GM21381 (cell line): ENCODE measurements around the gene FOXE1.

Experiments
- ATAC-seq: cut with Tn5 transposase; IDR thresholded peaks from one replicate; pipeline ENCODE4 v1.9.1; 2021; ENCODE audit warnings: mild to moderate bottlenecking, moderate library complexity; ENCODE audit not compliant: unreplicated experiment

The FOXE1 gene

DNA sequence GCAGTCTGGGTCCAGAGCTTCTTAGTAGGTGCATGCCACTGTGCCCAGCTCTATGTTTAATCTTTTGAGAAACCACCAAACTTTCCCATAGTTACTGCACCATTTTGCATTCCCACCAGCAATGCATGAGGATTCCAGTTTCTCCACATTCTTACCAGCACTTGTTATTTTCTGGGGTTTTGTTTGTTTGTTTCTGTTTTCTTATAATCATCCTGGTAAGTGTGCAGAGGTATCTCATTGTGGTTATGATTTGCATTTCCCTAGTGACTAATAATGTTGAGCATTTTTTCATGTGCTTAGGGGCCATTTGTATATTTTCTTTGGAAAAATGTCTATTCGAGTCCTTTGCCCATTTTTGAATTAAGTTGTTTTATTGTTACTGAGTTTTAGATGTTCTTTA is 11.4 kb downstream of the FOXE1 start:
- ATAC-seq, result no peak

DNA sequence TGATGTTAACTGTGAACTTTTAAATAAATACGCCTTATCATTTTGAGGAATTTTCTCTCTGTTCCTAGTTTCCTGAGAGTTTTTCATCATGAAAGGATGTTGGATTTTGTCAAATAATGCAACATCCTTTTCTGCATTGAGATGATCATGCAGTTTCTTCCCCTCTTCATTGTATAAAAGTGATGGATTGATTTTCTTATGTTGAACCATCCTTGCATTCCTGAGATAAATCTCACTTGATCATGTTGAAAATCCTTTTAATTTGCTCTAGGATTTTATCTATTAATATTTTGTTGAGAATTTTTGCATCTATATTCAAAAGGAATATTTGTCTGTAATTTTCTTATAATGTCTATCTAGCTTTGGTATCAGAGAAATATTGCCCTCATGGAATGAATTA is 13.3 kb downstream of the FOXE1 start:
- no peak for ATAC-seq

DNA sequence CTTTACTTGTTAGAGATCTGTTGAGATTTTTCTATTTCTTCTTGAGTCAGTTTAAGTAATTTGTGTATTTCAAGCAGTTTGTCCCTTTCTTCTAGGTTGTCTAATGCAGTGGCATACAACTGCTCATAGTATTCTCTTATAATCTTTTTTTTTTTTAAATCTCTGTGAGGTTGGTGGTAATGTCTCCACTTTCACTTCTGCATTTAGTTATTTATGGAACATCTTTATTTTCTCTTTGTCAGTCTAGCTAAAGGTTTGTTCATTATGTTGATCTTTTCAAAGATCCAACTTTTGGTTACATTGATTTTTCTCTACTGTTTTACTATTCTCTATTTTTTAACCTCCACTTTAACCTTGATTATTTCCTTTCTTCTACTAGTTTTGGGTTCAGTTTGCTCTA is 13.8 kb downstream of the FOXE1 start:
- no peak for ATAC-seq

DNA sequence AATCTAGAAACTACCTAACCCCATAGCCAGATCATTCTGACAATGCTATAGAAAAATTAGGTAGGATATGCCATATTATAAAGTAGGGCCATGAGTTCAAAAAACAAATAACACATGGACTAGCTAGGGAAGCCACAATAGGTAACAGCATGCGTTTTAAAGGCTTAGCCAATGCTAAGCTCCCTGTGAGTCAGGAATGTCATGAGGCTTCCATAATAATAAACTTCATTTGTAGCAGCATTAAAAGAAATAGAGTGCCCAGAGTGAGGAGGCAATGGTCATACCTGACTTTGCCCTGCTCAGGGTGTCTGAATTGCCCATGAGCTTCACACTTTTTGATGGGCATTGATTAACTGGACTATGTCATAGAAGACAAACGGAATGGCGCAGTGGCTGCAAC is 15.8 kb downstream of the FOXE1 start:
- no peak for ATAC-seq

DNA sequence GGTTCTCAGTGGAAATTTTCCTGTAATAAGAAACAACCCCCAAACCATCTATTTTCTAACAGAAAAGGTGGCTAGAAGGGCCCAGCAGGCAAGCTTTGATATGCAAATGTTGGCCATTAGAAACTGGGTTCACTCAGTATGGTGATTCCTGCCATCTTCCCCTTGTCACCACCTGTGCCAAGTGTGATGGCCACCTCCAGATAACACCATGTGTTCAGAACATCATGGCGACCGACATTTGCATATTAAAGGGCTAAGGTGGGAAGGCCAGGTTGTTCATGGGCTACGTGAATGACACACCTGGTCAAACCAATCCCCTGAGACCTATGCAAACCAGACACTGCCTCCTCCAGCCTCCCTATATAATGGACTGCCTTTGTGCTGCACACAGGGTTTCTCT is 20.4 kb downstream of the FOXE1 start:
- ATAC-seq, result no peak

DNA sequence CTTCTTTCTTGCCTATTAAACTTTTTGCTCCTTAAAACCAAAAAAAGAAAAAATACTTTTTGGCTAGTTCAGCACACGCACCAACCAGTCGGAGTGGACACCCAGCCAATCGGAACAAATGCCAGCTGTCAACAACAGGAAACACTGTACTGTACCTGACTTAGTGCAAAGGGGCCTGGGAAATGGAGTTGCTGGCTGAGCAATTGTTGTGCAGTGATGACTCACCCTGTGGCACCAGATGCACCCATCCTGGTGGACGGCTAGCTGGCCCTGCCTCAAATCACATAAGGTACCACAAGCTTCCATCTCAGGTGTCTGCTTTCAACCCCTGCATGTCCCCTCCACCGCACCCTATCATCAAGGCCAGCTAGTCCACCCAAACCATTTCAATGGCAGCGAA is 20.9 kb downstream of the FOXE1 start:
- ATAC-seq, result no peak

DNA sequence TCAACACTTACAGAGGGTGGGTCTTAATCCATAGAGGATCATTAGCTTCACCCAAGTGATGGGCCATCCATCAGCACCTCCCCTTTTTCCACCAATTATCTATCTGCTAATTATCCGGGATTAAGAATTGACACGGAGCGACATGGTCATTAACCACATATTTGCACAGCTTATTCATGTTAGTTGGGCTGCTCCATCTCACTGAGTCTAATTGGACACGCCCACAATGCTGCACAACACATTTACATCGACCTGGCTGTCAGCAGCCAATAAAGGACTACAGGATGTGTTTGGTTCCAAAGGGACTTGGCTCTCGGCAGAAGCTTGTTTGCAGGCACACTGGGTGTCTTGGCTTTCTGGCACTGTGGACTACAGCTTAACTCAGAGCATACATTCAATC is 21.6 kb downstream of the FOXE1 start:
- no peak for ATAC-seq

DNA sequence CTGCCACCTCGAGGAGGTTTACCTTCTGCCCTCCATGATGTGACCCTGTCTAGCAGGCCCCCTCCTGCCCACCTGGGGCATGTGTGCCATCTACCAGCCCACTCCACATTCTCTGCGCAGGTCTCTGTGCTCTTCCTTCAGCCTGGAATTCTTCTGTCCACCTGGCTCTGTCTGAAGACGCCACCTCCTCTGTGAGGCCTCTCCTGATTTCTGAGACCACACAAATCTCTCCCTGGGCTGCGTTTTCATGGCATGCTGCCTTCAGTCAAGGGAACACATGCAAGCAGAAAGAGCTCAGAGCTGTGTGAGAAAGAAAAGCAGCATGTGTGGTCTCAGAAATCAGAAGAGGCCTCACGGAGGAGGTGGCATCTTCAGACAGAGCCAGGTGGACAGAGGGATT is 22.1 kb downstream of the FOXE1 start:
- ATAC-seq, result no peak

DNA sequence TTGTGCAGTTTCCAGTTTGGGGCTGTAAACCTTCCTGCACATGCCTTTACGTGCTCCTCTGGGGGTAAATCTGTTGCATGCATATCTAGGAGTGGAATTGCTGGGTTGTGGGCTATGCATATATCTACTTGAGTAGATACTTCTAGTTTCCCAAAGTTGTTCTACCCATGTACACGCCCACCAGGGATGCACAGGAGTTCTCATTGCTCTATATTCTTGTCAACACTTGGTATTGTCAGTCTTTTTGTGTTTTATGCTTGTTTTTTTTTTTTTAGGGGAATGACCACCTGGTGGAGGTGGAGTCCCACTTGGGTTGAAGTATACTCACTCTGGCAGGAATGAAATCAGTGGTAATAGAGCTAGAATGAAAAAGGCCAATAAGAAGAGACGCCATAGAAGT is 23.0 kb downstream of the FOXE1 start:
- no peak for ATAC-seq

DNA sequence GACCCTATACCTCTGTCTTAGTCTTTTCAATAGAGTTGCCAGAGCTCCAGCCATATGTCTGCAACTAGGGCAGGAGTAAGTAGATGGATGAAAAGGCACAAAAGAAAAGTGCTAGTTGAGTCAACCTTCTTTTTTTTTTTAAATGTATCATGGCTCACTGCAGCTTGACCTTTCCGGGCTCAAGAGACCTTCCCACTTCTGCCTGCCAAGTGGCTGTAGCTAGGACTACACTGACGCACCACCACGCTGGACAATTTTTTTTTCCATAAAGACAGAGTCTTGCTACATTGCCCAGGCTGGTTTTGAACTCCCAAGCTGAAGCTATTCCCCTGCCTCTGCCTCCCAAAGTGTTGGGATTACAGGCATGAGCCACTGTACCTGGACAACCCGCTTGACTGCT is 27.3 kb downstream of the FOXE1 start:
- no peak for ATAC-seq

DNA sequence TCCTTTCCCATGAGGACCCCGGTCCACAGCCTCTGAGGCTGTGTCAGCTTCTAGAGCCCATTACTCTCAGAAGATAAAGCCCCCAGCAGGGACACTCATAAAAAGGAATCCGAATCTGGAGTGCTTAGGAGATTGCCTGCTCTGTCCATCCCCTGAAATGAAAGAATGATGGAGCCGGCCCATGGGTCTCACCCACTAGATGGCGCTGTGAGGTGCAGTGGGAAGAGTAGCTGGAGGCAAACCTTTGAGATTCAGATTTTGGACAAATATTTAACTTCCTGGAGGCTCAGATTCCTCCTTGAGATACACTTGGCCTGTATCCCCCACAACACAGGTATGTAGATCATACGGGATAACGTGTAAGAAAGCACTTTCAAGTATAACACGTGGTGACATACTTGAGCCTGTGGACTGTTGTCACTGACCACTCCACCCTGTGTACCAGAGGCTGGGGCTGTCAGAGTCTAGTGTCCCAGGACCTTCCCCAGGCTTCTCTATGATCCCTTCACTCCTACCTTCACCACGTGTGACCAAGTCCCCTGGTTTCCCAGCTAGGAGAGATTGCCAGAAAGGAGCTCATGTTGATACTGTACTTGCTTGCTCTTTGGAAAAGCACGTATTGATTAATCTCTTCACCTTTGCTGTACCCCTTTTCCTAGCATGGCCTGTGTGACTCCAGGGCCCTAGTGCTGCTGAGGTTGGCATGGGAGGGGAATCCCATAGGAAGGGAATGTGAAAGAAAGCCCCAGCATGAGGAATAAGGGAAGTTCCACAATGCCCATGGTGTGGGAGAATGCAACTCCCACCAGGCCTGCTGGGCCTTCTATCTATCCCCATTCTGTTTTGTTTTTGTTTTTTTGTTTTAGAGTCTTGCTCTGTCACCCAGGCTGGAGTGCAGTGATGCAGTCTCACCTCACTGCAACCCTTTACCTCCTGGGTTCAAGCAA is 37.2 kb downstream of the FOXE1 start:
- ATAC-seq, result no peak

DNA sequence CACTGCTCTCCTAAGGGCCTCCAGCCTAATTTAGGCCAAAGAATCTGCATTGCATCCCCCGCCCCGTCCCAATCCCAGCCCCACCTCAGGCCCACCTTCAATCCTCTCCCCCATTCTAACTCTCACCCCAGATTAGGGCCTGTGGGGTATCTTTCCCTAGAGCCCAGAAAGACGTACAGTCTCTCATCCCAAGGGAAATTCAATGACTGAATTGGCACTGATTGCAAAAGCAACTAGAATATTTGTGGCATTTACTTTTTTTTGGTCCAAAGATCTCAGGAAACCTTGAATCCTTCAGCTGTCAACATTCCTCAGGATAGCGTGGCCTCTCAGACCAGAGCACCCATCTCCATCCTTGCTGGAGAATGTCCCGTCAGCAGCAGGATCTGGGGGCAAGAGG is 38.7 kb downstream of the FOXE1 start:
- ATAC-seq, result no peak

DNA sequence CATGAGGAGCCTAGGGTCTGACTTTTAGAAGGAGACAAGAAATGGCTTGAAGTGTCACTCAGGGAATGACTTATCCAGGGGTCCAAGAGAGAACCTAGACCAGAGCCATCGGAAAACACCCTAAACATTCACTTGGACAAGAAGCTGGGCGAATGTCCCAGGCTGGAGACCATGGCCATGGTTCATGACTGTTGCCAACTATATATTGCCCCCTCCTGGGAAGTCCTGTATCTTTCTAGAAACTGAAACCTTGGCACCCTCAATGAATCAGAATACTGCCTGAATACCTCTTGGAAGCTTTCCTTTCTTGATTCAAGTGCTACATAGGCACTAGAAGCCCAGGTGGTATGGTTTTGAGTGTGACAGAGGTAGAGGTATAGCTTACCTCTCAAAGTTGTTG is 39.4 kb downstream of the FOXE1 start:
- ATAC-seq, result no peak

DNA sequence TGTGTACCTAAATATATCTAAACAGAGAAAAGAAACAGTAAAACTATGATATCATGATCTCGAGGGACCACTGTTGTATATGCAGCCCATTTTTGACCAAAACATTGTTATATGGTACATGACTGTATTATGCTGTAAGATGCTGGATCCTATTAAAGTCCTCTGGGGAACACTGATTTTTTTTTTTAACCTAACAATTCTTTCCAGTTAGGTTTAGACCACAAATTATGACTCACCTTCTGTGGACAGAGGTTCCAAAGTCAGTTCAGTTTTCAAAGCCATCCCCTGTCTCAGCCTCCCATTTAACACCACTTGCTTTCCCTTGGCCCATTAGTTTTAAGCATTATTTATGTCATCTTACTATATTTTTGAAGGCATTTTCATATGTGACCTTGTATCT is 42.2 kb downstream of the FOXE1 start:
- no peak for ATAC-seq

DNA sequence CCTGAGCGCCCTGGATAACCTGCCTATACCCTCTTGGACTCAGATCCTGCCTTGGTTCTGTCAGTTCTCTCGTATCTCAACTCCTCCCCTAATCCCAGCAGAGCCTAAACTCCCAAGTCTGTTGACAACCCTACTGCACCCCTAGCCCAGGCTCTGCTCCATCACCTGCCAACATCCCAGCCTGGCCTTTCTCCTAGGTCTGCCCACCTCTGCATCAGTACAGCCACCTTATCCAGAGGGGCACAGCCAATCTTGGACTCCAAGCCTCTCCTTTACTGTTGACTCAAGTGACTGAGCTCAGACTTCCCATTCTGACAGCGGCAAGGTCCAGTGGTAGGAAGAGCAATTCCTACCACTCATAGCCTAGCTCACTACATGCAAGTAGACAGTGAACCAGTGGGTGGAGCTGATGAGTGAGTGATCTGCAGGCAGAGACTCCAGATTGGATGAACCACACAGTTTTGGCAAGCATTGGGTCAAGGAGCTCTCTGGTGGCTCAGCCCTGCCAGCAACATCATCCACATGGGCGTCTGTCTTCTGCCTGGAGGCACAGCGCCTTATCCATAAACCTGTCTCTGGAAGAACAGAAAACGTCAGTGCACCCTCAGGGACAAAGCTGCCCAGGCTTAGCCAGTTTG is 42.8 kb downstream of the FOXE1 start:
- ATAC-seq, result no peak

DNA sequence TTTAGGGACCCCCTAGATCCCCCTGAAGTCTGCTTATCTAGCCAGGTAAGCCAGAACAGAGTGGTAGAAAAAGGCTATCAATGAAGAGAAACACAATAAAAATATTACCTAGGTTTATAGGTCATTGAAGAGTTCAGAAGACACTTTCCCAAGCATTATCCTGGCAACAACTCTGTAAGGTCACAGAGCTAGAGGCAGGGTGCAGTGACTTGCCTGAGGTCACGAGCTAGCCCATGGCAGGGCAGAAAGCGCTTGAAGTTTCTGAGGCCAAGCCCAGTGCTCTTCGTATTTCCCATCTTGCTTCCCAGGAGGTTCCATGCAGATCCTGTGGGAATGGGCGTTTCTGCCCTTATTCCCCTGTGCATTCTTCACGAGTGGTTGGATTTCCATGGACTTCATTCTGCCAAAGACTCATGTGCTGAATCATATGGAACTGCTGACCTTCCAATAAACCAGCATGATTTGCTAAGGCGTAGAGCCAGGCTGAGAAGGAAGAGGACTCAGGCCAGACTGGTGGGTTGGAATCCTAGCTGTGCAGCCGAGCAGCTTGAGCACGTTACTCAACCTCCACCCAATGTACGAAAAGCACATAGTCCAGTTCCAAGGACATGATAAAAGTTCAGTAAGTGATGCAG is 47.2 kb downstream of the FOXE1 start:
- no peak for ATAC-seq

DNA sequence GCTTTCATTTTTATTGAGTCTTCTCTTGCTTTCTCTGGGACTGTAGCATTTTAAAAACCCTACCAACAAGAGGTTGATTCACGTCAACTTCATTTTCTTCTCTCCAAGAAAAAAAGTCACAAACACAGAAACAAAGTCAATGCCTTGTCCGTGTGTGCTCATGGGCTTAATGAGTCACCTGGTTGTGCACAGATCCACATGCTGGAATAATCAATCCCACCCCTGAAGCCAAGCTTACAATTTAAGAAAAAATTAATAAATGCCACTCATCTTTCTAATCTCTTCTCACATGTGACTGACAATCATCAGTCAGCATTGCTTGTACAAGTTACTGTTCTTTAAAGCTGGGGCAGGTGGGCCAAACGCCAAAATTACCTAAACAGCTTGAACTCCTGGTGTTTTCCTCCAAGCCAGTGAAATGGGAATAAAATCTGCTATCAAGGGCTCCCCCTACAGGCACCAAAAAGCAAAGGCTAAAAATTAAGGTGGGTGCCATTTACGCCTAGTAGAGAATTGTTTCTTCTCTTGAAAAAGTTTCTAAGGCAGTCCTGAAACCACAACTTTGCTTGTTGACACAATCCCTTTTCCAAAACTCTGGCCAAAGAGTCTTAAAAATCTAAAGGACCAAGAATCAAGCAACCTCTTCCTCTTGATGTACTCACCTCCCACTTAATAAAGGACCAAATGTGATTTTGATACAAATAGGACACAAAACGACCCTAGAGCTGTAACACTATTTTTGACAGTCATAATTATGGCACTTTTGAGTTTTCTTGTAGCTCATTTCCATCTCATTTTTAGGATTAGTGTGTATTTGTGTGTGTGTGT is 47.9 kb downstream of the FOXE1 start:
- no peak for ATAC-seq

DNA sequence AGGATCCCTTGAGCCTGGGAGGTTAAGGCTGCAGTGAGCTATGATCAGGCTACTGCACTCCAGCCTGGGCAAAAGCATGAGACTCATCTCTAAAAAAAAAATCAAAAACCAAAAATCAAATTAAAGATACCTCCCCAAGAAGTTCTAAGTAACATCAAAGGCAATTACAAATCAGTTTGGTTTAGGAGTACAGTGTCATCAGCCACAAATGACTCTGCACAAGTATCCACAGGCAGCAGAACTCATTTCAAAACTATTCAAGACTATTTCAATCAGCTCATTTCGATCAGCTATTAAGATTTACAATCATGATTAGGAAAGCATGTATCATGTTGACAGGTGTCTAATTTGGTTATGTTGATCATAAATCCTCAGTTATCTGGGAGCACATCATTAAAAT is 50.2 kb downstream of the FOXE1 start:
- no peak for ATAC-seq

DNA sequence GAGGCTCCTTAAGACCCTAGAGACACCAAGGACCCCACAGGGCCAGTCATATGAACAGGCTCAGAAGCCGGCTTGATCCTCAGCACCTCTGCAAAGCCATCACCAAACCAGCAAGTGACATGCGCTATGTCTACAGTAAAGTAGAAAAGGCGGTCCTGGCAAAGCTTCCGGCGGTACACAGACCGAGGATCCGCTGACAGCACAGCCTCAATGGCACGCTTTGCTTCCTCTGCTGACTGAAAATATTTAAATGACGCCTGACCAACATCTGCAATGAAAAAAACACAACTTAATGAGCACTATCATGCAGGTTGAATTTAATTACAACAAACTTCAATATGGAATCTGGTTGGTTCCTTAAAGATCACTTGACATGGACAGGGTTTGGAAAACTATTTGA is 51.7 kb downstream of the FOXE1 start:
- ATAC-seq, result no peak

DNA sequence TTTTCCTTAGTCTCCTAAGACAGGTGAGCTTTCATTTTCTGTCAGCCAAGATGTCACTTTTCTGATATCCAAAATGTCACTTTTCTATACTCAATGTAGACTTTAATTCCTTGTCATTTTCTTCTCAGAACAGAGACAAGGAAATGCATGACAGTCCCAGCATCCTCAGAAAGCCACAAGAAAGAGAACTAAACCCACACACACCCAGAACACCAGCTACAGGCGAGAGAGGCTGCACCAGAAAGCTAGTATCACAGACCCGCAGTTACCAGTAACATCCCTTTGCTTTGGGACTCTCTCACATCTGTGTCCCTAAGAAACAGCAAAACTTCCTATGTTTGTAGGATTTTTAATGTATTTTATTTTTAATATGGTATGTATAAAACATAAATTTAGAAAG is 52.2 kb downstream of the FOXE1 start:
- no peak for ATAC-seq
